ENCODE results near the gene LDLRAD4.
A peak's percentile ranks its signal among the peaks of the same experiment; 100 is the strongest.

Gene LDLRAD4

GRCh38 chr18:13646633-13647032 lies 428.1 kb downstream of the LDLRAD4 start:
- H3K36me3 Mint-ChIP-seq (ENCODE audit: low read depth) = no peaks in the 10 kb centered on the region
- no peak for TF ChIP-seq CTCF (IDR thresholded peaks at IDR 0.05; ENCODE audit: unreplicated experiment in 3 of 3)
- no peak overlapping the region for H3K4me3 Mint-ChIP-seq
- H3K27me3 Mint-ChIP-seq (ENCODE audit: low read depth) = no peaks in the 10 kb centered on the region
- H3K9me3 Mint-ChIP-seq = no peaks in the 10 kb centered on the region
- H3K4me1 Mint-ChIP-seq = peaks cover 8% of the 10 kb centered on the region
- no peak overlapping the region for H3K27ac Mint-ChIP-seq

DNA sequence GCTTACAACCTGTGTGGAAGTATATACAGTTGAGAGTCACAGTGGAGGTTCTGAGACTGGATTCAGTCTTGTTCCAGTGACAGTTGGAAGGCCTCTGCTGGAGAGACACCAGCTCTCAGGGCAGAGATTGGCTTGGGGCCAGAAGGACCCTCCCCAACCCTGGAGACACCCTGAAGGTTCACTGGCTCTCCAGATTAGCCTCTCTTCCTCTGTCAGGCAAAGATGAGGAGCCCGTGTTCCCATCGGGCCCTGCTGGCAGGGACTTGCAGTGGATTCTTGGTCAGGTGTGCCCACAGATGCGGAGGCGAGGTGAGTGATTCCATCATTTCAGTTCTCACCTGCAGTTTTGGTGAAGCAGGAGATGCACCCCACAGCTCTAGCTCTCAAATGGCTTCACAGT lies 429.2 kb downstream of the LDLRAD4 start:
- H3K27ac Mint-ChIP-seq = no peak overlapping the region
- H3K4me1 Mint-ChIP-seq = peaks cover 8% of the 10 kb centered on the region
- no peak overlapping the region for H3K4me3 Mint-ChIP-seq
- TF ChIP-seq CTCF (IDR thresholded peaks at IDR 0.05; ENCODE audit: unreplicated experiment in 3 of 3) = no peak
- H3K27me3 Mint-ChIP-seq (ENCODE audit: low read depth) = no peaks in the 10 kb centered on the region
- no peaks in the 10 kb centered on the region for H3K9me3 Mint-ChIP-seq
- no peaks in the 10 kb centered on the region for H3K36me3 Mint-ChIP-seq (ENCODE audit: low read depth)

- no peak for TF ChIP-seq CTCF (IDR thresholded peaks at IDR 0.05; ENCODE audit: unreplicated experiment in 3 of 3)
- H3K27me3 Mint-ChIP-seq (ENCODE audit: low read depth) = no peaks in the 10 kb centered on the region
- no peaks in the 10 kb centered on the region for H3K9me3 Mint-ChIP-seq
- no peaks in the 10 kb centered on the region for H3K36me3 Mint-ChIP-seq (ENCODE audit: low read depth)
- peak overlapping the region in 1 of 3 experiments; percentile 46 for H3K27ac Mint-ChIP-seq
- no peak overlapping the region for H3K4me3 Mint-ChIP-seq
- H3K4me1 Mint-ChIP-seq = peaks cover 12% of the 10 kb centered on the region
Observed at GRCh38 chr18:13649397-13650390, 431.1 kb downstream of the LDLRAD4 start.

- H3K4me1 Mint-ChIP-seq = peaks cover 23% of the 10 kb centered on the region
- H3K27ac Mint-ChIP-seq = peak overlapping the region in 2 of 3 experiments; percentile 30 to 32
- H3K36me3 Mint-ChIP-seq (ENCODE audit: low read depth) = no peaks in the 10 kb centered on the region
- H3K4me3 Mint-ChIP-seq = no peak overlapping the region
- no peak for TF ChIP-seq CTCF (IDR thresholded peaks at IDR 0.05; ENCODE audit: unreplicated experiment in 3 of 3)
- H3K27me3 Mint-ChIP-seq (ENCODE audit: low read depth) = no peaks in the 10 kb centered on the region
- no peaks in the 10 kb centered on the region for H3K9me3 Mint-ChIP-seq
Observed at GRCh38 chr18:13653746-13654433, 435.3 kb downstream of the LDLRAD4 start.

DNA sequence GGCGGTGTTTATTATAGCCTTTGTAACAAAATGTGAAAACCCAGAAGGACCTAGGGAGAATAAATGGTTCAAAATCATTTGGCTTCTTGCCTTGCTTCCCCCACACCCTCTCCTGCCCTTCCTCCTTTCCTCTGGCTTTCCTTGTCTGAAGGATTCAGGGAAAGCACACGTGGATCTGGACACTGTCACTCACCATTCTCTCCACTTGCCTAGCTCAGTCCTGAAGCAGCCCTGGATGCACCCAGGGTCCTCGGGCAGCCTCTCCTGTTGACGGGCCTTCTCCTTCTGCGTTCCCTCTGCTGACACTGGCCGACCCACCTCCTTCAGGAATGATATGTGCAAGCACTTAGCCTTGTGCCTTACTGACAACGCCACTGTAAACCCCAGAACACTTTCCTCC lies 439.4 kb downstream of the LDLRAD4 start:
- no peaks in the 10 kb centered on the region for H3K9me3 Mint-ChIP-seq
- H3K27me3 Mint-ChIP-seq (ENCODE audit: low read depth) = no peaks in the 10 kb centered on the region
- peaks cover 26% of the 10 kb centered on the region for H3K4me1 Mint-ChIP-seq
- no peak overlapping the region for H3K27ac Mint-ChIP-seq
- no peak overlapping the region for H3K4me3 Mint-ChIP-seq
- TF ChIP-seq CTCF (IDR thresholded peaks at IDR 0.05; ENCODE audit: unreplicated experiment in 3 of 3) = no peak
- peaks cover 3% of the 10 kb centered on the region for H3K36me3 Mint-ChIP-seq (ENCODE audit: low read depth)

Measured in nephron (organoid).